Stimulated activated CD8-positive, alpha-beta memory T cell treated with anti-CD3 and anti-CD28 coated beads, Interleukin-15, amount 100 ng/mL, for 48 hours (primary cell): ENCODE measurements around the gene MAP3K20.
"Not testable (repeated sequence)": the region's sequence is repeated elsewhere in the genome, so short reads cannot be mapped to it uniquely, and the experiment has no call there.

Source experiments
- DNase-seq, 2 donors: peaks; one replicate each; pipeline ENCODE4 v3.0.0-alpha.2; 2020; ENCODE audit warnings: low read depth in 2 of 2

MAP3K20 gene

DNA sequence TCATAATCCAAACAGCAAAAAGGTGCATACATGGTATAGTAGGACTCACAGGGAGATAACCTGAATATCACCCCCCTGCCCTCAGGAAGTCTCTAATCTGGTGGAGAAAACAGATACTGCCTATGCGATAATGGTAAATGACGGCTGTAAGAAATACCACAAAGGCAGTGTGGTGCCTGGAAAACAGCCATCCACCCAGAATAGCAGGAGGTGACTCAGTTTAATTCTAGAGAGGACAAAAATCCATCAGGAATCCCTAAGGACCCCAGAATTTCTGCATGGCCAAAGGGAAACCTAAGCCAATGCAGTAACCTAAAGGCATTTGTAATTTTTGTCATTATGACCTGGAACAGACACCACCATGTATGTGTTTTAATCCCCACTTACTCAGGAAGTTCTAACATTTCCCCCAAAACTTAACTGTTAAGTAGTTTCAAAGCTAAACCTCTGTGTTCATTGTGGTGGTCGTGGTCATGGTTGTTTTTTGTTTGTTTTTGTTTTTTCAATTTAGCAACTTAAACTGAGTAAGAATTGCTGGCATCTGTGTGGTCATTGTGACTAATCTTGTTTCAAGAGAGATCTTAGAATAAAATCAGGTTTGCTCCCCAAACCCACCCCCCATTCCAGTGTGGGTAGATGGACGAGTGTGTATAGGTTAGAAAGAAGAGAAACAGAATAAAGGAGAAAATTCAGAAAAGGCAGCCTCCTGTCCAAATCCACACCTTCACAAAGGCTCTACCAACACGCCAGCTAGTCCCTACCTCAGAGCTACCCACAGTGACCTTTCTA, 157.5 kb downstream of the MAP3K20 start:
- no peak for DNase-seq

GRCh38 chr2:173235947-173236803, 160.5 kb downstream of the MAP3K20 start:
- DNase-seq, result no peak

DNA sequence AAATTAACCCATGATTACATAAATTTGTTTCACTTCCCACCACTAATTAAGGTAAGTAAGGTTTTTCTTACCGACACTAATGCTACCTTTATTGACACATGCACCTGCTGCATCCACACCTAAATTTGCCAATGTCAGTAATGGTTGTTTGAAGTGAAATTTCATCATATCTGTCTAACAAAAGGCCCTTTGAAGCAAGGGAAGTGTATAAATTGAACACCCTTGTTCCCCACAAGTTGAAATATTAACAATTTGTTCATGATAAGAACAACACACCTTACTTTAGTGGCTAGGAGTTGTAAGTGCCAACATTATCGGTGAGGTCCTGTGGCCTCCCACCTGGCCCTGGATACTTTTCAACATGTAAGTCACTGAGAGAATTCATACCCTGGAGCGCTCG, 162.7 kb downstream of the MAP3K20 start:
- DNase-seq, result no peak

DNA sequence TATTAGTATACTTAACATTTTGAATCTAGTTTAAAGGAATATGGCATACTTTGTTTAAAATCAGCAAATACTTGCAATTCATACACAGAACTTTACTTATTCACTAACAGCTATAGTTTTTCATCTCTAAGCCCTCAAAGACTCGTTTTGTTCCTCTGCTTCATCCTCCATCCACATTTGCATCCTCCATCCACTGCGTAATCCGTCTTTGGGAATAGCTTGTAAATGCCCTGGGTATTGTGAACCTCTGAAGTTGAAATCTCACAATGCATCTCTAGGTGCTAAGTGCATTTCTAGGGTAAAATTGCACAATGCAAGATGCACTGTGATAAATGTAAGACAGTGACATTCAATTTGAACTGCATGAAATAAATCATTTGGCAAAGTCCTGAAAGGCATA, 163.2 kb downstream of the MAP3K20 start:
- DNase-seq, result no peak

GRCh38 chr2:173239644-173240043, 164.0 kb downstream of the MAP3K20 start:
- peak in 1 of 2 donors; percentile 23 for DNase-seq

DNA sequence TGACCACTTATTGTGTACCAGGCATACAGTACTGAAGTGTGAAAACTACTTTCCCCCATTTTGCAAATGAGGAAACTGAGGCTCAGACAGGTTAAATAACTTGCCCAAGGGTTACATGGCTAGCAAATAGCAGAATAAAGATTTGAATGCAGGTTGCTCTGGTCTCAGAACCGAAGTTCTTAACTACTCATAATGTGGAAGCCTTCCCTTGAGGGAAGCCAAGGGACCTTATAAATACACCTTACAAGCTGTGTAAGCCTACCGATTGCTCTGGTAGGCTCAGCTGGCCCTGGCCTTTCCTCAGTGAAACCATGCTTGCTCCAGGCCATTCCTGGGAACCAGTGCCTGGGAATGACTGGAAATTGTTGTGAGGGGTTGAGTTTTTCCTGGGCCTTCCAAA, 164.4 kb downstream of the MAP3K20 start:
- no peak for DNase-seq

DNA sequence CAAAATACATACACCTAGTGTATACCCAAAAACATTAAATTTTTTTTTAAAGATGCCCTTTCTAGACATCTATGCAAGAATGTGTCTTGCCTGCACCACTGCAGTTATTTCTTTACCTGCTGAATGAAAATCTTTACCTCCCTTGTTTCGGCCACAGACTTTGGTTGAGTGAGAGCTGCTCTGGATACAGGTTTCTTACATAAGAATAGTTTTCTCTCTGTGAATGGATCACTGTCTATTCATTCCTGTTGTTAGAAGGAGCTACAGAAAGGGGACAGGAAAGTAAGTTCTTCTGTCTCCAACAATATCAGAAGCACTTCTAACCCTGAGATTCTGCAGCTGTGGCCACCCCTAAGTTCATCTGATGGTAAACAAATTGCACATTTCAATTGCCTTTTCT, 166.0 kb downstream of the MAP3K20 start:
- no peak for DNase-seq

GRCh38 chr2:173247156-173247555, 171.5 kb downstream of the MAP3K20 start:
- DNase-seq, result no peak

DNA sequence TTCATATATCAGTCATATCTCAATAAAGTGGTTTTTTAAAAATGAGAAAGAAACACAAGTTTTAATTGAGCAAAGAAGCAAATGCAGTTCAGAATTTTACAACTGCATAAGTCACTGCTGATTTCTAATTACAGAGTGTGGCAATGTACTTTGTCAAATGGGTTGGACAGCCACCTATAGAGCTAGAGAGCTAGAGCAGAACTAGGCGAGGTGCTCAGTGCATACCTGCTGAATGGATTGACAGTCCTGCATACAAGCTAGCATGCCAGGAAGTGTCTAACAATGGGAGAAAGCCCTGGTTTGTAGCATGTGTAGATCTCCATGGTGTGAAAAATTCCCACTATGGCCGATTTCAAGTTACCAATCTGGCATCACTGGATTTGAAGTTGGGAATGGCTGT, 172.7 kb downstream of the MAP3K20 start:
- DNase-seq, result no peak

DNA sequence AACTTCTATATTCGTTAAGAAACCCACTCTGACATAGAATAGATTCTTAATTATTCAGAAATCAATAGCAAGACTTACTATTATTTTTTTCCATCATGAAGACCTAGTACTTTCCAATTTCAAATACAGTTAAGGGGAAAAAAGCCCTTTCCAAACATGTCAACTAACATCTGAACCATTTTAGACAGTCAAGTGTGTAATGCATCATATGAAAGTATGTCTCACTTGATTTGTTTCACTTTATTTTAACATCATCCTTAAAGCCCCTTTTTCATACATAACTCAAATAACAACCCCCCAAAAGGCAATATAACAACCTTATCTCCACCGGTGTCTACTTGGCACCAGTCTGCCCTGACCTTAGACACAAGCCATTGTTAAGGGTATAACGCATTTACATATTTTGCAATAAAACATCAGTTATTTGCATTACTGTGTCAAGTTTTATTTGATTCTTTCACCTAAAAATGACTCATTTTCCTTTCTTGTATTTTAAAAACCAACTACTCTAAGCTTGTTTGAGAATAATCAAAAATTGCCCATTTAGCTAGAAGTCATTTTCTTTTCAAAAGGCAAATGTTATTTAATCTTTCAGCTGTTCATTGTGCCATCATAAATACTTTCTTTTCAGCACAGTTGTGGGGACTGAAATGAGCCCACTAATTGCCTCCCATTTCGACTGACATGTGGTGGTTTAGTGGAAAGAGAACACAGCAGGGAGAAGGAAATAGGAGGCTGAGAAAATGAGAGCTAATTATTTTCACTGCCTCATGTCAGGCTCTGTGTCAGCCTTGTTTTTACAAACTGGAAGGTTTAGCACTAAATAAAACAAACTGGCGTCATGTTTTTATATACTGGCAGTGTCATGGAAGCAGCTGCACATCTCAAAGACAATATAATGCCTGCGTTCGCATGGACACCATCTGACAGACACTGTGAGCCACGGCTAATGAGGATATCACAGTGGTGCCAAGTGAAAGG, 174.3 kb downstream of the MAP3K20 start:
- no peak for DNase-seq

- DNase-seq, result no peak
Observed at GRCh38 chr2:173251225-173251624, 175.6 kb downstream of the MAP3K20 start.

- no peak for DNase-seq
Observed at GRCh38 chr2:173252581-173252980, 176.9 kb downstream of the MAP3K20 start.

GRCh38 chr2:173254659-173255058, 179.0 kb downstream of the MAP3K20 start:
- no peak for DNase-seq

- no peak for DNase-seq
Observed at GRCh38 chr2:173258701-173259100, 183.1 kb downstream of the MAP3K20 start.

DNA sequence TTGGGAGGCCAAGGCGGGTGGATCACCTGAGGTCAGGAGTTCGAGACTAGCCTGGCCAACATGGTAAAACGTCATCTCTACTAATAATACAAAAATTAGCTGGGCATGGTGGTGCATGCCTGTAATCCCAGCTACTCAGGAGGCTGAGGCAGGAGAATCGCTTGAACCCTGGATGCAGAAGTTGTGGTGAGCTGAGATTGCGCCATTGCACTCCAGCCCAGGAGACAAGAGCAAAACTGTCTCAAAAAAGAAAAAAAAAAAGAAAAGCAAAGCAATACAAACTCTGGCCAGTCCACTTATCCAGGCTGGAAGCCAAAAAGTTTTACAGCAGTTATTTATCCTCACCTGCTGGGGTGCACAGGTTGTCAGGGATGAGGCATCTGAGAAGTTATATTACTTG, 186.7 kb downstream of the MAP3K20 start:
- DNase-seq, result not testable (repeated sequence)

DNA sequence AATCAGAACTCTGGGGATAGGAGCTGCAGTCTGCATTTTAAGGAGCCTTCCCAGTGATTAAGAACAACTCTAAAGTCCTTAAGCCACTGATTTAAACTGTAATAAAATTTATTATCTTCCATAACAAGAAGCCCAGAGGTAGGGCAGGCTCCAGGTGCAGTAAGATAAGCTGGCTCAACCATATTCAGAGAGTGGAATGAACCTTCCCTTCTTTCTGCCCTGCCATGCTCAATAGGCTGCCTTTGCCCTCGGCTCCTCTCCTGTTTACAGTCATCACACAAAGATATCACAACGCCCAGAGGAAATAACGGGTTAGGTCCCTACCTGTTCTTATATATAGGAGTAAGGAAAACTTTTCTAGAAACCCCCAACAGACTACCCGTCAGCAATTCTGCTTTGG, 188.5 kb downstream of the MAP3K20 start:
- DNase-seq, result no peak

GRCh38 chr2:173264603-173265366, 189.1 kb downstream of the MAP3K20 start:
- no peak for DNase-seq

DNA sequence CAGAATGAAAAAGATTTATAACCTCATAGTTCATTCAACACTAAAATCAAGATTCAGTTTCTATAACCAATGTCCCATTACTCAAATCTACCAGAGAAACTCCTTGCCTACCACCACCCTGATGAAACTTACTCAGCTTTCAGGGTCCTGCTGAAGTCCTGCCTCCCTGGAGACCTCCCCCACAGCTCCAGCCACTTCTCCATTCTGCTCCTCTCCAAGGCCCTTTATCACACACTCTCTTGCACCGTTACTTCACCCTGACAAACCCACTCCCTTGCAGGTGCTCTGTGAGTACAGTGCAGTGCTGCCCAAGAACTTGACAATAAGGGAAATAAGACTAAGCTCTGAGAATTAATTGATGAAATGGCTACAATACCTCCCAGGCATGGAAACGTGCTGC, 195.5 kb downstream of the MAP3K20 start:
- DNase-seq, result no peak

DNA sequence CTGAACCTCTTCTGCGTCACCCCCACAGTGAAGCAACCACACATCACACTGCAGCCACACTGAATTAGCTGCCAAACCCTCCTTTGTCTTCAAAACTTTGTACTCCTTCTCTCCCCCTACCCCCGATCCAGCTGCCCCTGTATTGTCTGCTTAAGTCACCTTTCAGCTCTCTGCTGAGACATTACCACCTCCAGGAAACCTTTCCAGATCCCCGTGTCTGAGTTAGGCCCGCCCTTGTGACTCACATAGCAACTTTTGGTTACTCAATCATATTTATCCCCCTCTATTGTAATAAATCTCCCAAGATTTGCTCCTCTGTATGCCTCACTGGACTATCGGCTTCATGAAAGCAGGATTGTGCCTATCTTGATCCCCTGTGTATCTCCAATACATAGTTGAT, 196.2 kb downstream of the MAP3K20 start:
- DNase-seq, result no peak

- DNase-seq, result no peak
Observed at GRCh38 chr2:173272849-173273248, 197.2 kb downstream of the MAP3K20 start.
